ENCODE results near the gene RAB3C. TPM values are rescaled to one million over a fixed set of nuclear protein-coding genes. Genes with fewer than 3 reads are reported as not detected.
"Not testable (repeated sequence)": the region's sequence is repeated elsewhere in the genome, so short reads cannot be mapped to it uniquely, and the experiment has no call there.

The RAB3C gene
- total RNA-seq, 4 donors from 2014 or later: under 0.01 to 1.2 (median 0.41) TPM

DNA sequence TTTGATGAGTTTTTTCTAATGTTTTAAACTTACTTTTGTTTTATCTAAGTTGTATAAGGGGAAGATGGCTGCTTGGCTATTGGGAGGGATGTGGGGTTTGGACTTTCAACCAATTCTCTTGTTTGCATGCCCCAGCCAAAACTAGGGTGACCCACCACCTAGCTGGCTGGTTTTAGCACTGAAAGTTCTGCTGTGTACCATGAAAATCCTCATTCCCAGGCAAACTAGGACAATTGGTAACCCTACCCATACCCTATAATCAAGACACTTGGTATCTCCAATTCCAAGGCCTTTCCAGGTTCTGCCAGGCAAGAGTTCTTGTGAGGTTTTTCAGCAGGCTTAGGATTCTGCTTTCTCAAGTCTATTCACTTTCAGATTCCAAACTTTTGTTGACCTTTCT is 13.1 kb downstream of the RAB3C start:
- Histone ChIP-seq H3K4me3 (replicated peaks in 1 of 3) (no peak overlapping the region), H3K27ac (no peak overlapping the region), H3K36me3 (no peaks in the 10 kb centered on the region), H3K9me3 (no peaks in the 10 kb centered on the region), H3K4me1 (no peaks in the 10 kb centered on the region), H3K27me3 (no peaks in the 10 kb centered on the region)
- no peak for DNase-seq
- TF ChIP-seq POLR2A (IDR thresholded peaks at IDR 0.05): no peak
- TF ChIP-seq, protein P1, sequence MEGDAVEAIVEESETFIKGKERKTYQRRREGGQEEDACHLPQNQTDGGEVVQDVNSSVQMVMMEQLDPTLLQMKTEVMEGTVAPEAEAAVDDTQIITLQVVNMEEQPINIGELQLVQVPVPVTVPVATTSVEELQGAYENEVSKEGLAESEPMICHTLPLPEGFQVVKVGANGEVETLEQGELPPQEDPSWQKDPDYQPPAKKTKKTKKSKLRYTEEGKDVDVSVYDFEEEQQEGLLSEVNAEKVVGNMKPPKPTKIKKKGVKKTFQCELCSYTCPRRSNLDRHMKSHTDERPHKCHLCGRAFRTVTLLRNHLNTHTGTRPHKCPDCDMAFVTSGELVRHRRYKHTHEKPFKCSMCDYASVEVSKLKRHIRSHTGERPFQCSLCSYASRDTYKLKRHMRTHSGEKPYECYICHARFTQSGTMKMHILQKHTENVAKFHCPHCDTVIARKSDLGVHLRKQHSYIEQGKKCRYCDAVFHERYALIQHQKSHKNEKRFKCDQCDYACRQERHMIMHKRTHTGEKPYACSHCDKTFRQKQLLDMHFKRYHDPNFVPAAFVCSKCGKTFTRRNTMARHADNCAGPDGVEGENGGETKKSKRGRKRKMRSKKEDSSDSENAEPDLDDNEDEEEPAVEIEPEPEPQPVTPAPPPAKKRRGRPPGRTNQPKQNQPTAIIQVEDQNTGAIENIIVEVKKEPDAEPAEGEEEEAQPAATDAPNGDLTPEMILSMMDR (IDR thresholded peaks at IDR 0.05): no peak
- intact Hi-C loops (cut with DNase I): no loop called here

- no peak for DNase-seq
- Histone ChIP-seq H3K4me1 (no peaks in the 10 kb centered on the region), H3K4me3 (replicated peaks in 1 of 3) (no peak overlapping the region), H3K9me3 (no peaks in the 10 kb centered on the region), H3K27me3 (no peaks in the 10 kb centered on the region), H3K27ac (no peak overlapping the region), H3K36me3 (no peaks in the 10 kb centered on the region)
- intact Hi-C loops (cut with DNase I): no loop called here
- WGBS, 2 donors: 85 to 92% methylated on average over 1 of the region's 1 CpG
- TF ChIP-seq POLR2A (IDR thresholded peaks at IDR 0.05): no peak
- TF ChIP-seq, protein P1 (IDR thresholded peaks at IDR 0.05): no peak
Observed at GRCh38 chr5:58598440-58598839, 15.6 kb downstream of the RAB3C start.

DNA sequence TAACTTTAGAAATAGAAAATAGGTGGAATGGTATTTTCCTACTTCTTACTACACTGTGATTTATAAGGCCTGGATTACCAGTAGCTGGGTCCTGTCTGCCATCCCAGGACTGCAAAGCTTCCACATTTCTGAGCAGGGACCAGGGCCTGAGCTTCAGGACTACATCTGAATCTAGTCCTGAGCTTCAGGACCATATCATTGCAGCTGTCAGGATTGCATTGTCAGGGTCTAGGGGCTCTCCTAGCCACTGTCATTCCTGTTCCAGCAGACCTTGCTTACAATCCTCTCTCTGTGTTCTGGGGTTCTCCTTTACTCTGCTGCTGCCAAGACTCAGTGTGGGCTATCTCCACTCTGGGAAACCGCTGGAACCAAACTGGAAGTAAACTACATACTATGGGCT is 16.3 kb downstream of the RAB3C start:
- no peak for TF ChIP-seq POLR2A (IDR thresholded peaks at IDR 0.05)
- TF ChIP-seq, protein P1 (IDR thresholded peaks at IDR 0.05): no peak
- no peaks in the 10 kb centered on the region for H3K27me3 ChIP-seq
- no peak overlapping the region for H3K27ac ChIP-seq
- WGBS, 2 donors: 57 to 72% methylated on average over 1 of the region's 1 CpG
- H3K9me3 ChIP-seq: no peaks in the 10 kb centered on the region
- DNase-seq: no peak
- no peak overlapping the region for H3K4me3 ChIP-seq (replicated peaks in 1 of 3)
- no peaks in the 10 kb centered on the region for H3K4me1 ChIP-seq
- no peaks in the 10 kb centered on the region for H3K36me3 ChIP-seq
- intact Hi-C loops (cut with DNase I): no loop called here

DNA sequence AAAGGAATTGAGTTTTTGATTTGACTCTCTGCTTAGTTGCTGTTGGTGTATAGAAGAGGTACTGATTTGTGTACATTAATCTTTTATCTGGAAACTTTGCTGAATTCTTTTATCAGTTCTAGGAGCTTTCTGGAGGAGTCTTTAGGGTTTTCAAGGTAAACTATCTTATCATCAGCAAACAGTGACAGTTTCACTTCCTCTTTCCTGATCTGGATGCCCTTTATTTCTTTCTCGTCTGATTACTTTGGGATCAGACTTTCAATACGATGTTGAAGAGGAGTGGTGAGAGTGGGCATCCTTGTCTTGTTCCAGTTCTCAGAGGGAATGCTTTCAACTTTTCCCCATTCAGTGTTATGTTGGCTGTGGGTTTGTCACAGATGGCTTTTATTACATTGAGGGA is 17.7 kb downstream of the RAB3C start:
- H3K27ac ChIP-seq; H3K27me3 ChIP-seq; DNase-seq; H3K9me3 ChIP-seq; H3K4me1 ChIP-seq; H3K4me3 ChIP-seq (replicated peaks in 1 of 3); H3K36me3 ChIP-seq; intact Hi-C loops (cut with DNase I): not testable (repeated sequence)
- 30 to 33% methylated on average over 2 of the region's 2 CpGs for WGBS, 2 donors

DNA sequence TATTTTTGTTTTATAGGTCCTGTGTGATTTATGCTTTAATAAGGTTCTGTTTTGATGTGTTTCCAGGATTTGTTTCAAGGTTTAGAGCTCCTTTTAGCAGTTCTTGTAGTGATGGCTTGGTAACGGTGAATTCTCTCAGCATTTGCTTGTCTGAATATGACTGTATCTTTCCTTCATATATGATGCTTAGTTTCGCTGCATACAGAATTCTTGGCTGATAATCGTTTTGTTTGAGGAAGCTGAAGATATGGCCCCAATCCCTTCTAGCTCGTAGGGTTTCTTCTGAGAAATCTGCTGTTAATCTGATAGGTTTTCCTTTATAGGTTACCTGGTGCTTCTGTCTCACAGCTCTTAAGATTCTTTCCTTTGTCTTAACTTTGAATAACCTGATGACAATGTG is 20.0 kb downstream of the RAB3C start:
- DNase-seq; H3K36me3 ChIP-seq; H3K9me3 ChIP-seq; H3K27ac ChIP-seq; intact Hi-C loops (cut with DNase I); H3K27me3 ChIP-seq; H3K4me3 ChIP-seq (replicated peaks in 1 of 3); H3K4me1 ChIP-seq: not testable (repeated sequence)
- WGBS, 2 donors: 87 to 91% methylated on average over 4 of the region's 4 CpGs

DNA sequence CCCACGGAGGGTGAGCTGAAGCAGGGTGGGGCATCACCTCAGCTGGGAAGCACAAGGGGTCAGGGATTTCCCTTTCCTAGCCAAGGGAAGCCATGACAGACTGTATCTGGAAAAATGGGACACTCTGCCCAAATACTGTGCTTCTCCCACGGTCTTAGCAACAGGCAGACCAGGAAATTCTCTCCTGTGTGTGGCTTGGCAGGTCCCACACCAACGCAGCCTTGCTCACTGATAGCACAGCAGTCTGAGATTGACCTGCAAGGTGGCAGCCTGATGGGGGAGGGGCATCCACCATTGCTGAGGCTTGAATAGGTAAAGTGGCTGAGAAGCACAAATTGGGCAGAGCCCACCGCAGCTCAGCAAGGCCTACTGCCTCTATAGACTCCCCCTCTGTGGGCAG is 23.2 kb downstream of the RAB3C start:
- intact Hi-C loops (cut with DNase I): no loop called here
- Histone ChIP-seq H3K36me3 (no peaks in the 10 kb centered on the region), H3K4me1 (no peaks in the 10 kb centered on the region), H3K27me3 (no peaks in the 10 kb centered on the region), H3K9me3 (no peaks in the 10 kb centered on the region), H3K4me3 (replicated peaks in 1 of 3) (no peak overlapping the region), H3K27ac (no peak overlapping the region)
- WGBS, 2 donors: 57 to 79% methylated on average over 3 to 4 of the region's 4 CpGs
- TF ChIP-seq POLR2A (IDR thresholded peaks at IDR 0.05): no peak
- TF ChIP-seq, protein P1 (IDR thresholded peaks at IDR 0.05): no peak
- DNase-seq: no peak
